B cell (primary cell): Measurements from ENCODE around the gene LRCH3. TPM values are rescaled to one million over a fixed set of nuclear protein-coding genes. Genes with fewer than 3 reads are reported as not detected.

Source experiments
- ATAC-seq: fragments of 200-7000 bp; cut with Tn5 transposase; one replicate; pipeline ENCODE4 v1.10.0; 2021; ENCODE audit warnings: low read depth, mild to moderate bottlenecking, moderate number of reproducible peaks, moderate library complexity
- CTCF ChIA-PET: fragments of 350-600 bp; sonication (Branson Sonifier 250); formaldehyde crosslinking; loops from one replicate; lab custom pipeline; 2021; ENCODE audit warnings: antibody characterized with exemption, inconsistent platforms; lab: Charles Lee
- POLR2A ChIA-PET: fragments of 350-600 bp; sonication (Branson Sonifier 250); formaldehyde crosslinking; loops from one replicate; lab custom pipeline; 2021; ENCODE audit warnings: antibody characterized with exemption; lab: Charles Lee
- DNase-seq: peaks from one replicate; pipeline ENCODE4 v3.0.0; 2013
- H2AFZ ChIP-seq: 2 replicates; pipeline ENCODE4 v1.6.1; 2012; ENCODE audit warnings: mild to moderate bottlenecking, low read depth, low read length; ENCODE audit not compliant: insufficient read depth, poor library complexity, severe bottlenecking
- H3K27ac ChIP-seq, 2 donors: 1 replicate in 1 of 2; 2 replicates in 1 of 2; pipeline ENCODE4 v1.5.1; 2012 to 2013; ENCODE audit warnings: low read length in 2 of 2, mild to moderate bottlenecking in 2 of 2, moderate library complexity in 1 of 2
- H3K27me3 ChIP-seq, 4 experiments: fragments of 200-600 bp in 1 of 4; sonication (generic) in 1 of 4; replicated peaks in 1 of 4; 1 replicate in 2 of 4; 2 replicates in 2 of 4; pipeline versions ENCODE4 v1.6.1 to v1.7.0; 2013 to 2016; ENCODE audit warnings: low read length in 3 of 4, mild to moderate bottlenecking in 2 of 4, mixed read lengths in 1 of 4, moderate library complexity in 1 of 4; ENCODE audit not compliant: insufficient read depth in 4 of 4, control insufficient read depth in 3 of 4; ENCODE audit errors: control extremely low read depth in 1 of 4
- H3K36me3 ChIP-seq, 2 experiments: replicated peaks in 1 of 2; 1 replicate in 1 of 2; 2 replicates in 1 of 2; pipeline versions ENCODE4 v1.6.1 to v1.7.1; 2013; ENCODE audit warnings: low read length in 1 of 2; ENCODE audit not compliant: insufficient read depth in 2 of 2, control insufficient read depth in 1 of 2; ENCODE audit errors: control extremely low read depth in 1 of 2, extremely low read depth in 1 of 2
- H3K4me1 ChIP-seq, 2 donors: fragments of 200-600 bp in 1 of 2; sonication (generic) in 1 of 2; 1 replicate in 1 of 2; 2 replicates in 1 of 2; pipeline versions ENCODE4 v1.5.1 to v1.6.1; 2013 to 2017; ENCODE audit warnings: low read length in 2 of 2; ENCODE audit not compliant: control insufficient read depth in 2 of 2, insufficient read depth in 2 of 2
- H3K4me2 ChIP-seq: replicated peaks from 2 replicates; pipeline ENCODE3; 2012; ENCODE audit warnings: mild to moderate bottlenecking, low read depth, low read length; ENCODE audit not compliant: poor library complexity, severe bottlenecking
- H3K4me3 ChIP-seq, 5 experiments: fragments of 200-600 bp in 1 of 5; sonication (generic) in 1 of 5; 1 replicate in 3 of 5; 2 replicates in 2 of 5; pipeline versions ENCODE4 v1.5.1 to v1.7.0; 2011 to 2016; ENCODE audit warnings: low read length in 4 of 5, mild to moderate bottlenecking in 4 of 5, low read depth in 2 of 5, control low read depth in 1 of 5, moderate library complexity in 1 of 5; ENCODE audit not compliant: insufficient read depth in 1 of 5; ENCODE audit errors: control extremely low read depth in 1 of 5, extremely low read depth in 1 of 5
- H3K79me2 ChIP-seq: fragments of 200-600 bp; sonication (generic); one replicate; pipeline ENCODE4 v1.6.0; 2016; ENCODE audit warnings: low read length; ENCODE audit not compliant: control insufficient read depth, insufficient read depth
- H3K9ac ChIP-seq: fragments of 200-600 bp; sonication (generic); 2 replicates; pipeline ENCODE4 v1.6.1; 2017; ENCODE audit warnings: mild to moderate bottlenecking, low read length, moderate library complexity
- H3K9me3 ChIP-seq, 3 donors: one replicate each; pipeline versions ENCODE4 v1.6.1 to v1.7.1; 2013; ENCODE audit warnings: low read length in 2 of 3; ENCODE audit not compliant: control insufficient read depth in 2 of 3, insufficient read depth in 1 of 3; ENCODE audit errors: control extremely low read depth in 1 of 3
- H4K20me1 ChIP-seq: 2 replicates; pipeline ENCODE4 v1.6.0; 2012; ENCODE audit warnings: mild to moderate bottlenecking, low read length; ENCODE audit not compliant: insufficient read depth, control insufficient read depth, poor library complexity, severe bottlenecking
- H3K27ac Mint-ChIP-seq: one replicate; pipeline ENCODE4 v1.8.0; 2021; ENCODE audit warnings: mixed read lengths
- H3K27me3 Mint-ChIP-seq: one replicate; pipeline ENCODE4 v1.8.0; 2021; ENCODE audit warnings: mixed read lengths
- H3K4me1 Mint-ChIP-seq: one replicate; pipeline ENCODE4 v1.8.0; 2021; ENCODE audit warnings: mixed read lengths
- H3K4me3 Mint-ChIP-seq: one replicate; pipeline ENCODE4 v1.8.0; 2021; ENCODE audit warnings: mixed read lengths
- H3K9me3 Mint-ChIP-seq: one replicate; pipeline ENCODE4 v1.8.0; 2022; ENCODE audit warnings: mixed read lengths; ENCODE audit not compliant: insufficient read depth
- CTCF ChIP-seq: fragments of 200-600 bp; IDR thresholded peaks from one replicate; pipeline ENCODE4 v1.8.0; 2022; ENCODE audit warnings: antibody characterized with exemption, mild to moderate bottlenecking
- EZH2 ChIP-seq: IDR thresholded peaks from 2 replicates; pipeline ENCODE4 v1.6.1; 2012; ENCODE audit warnings: borderline replicate concordance, low read depth, mild to moderate bottlenecking, moderate library complexity, low read length; ENCODE audit not compliant: insufficient read depth, poor library complexity, severe bottlenecking
- WGBS: methylation state at CpG from one replicate; pipeline ENCODE4 v1.1.5; 2013; ENCODE audit warnings: missing lambda C conversion rate; ENCODE audit not compliant: insufficient coverage; 5-methylcytosine and 5-hydroxymethylcytosine counted together
- intact Hi-C: fragments of 100-400 bp; cut with micrococcal nuclease; formaldehyde crosslinking; loops from one replicate; pipeline ENCODE4 v1.10.0; 2022
- polyA plus RNA-seq: library from polyadenylated mRNA; depleted of rRNA; stranded (reverse); fragments of >200 nt; gene quantifications from 2 replicates; pipeline ENCODE4 v1.2.3, GENCODE V29; 2012
- total RNA-seq, 2 donors: library from RNA; stranded (reverse); fragments of 120-200 nt in 1 of 2; gene quantifications; 1 replicate in 1 of 2; 2 replicates in 1 of 2; pipeline versions ENCODE4 v1.2.3 to v1.2.4, GENCODE V29; 2013 to 2022

LRCH3 gene
- total and polyA plus RNA-seq, 2 donors (not counting 1 experiment from before 2014, with no cell fraction given), result 30.1 to 136 TPM

- Mint-ChIP-seq H3K27me3 (no peaks in the 10 kb centered on the region), H3K4me3 (no peak overlapping the region), H3K9me3 (no peaks in the 10 kb centered on the region), H3K4me1 (no peaks in the 10 kb centered on the region), H3K27ac (no peak overlapping the region)
- POLR2A ChIA-PET, result interaction anchor here (0.6 kb wide), 1 partner anchor 108 kb away, joined by 3 read pairs; no protein-coding TSS in a partner anchor
- WGBS, result 94% methylated on average over 3 of the region's 9 CpGs
- H3K9me3 ChIP-seq, result no peaks in the 10 kb centered on the region
- H3K36me3 ChIP-seq, result peaks cover 3 to 8% of the 10 kb centered on the region in 2 experiments
- H4K20me1 ChIP-seq, result no peaks in the 10 kb centered on the region
- DNase-seq, result no peak
- intact Hi-C loops, result no loop called here
- no peak overlapping the region for H2AFZ ChIP-seq
- no peak overlapping the region for H3K27ac ChIP-seq
- CTCF ChIA-PET, result no interaction called here
- no peak overlapping the region for H3K4me3 ChIP-seq
- no peaks in the 10 kb centered on the region for H3K27me3 ChIP-seq
- ATAC-seq, result no peak
- H3K4me2 ChIP-seq, result no peak overlapping the region
- H3K79me2 ChIP-seq, result no peaks in the 10 kb centered on the region
- no peak overlapping the region for H3K9ac ChIP-seq
- no peaks in the 10 kb centered on the region for H3K4me1 ChIP-seq
- TF ChIP-seq EZH2, result no peak
- no peak for TF ChIP-seq CTCF
These were observed 98.3 kb downstream of the LRCH3 start for GRCh38 chr3:197889204-197889930.

GRCh38 chr3:197890693-197891092, 99.6 kb downstream of the LRCH3 start:
- 92% methylated on average over 3 of the region's 4 CpGs for WGBS
- H3K27ac Mint-ChIP-seq, result no peak overlapping the region

More at GRCh38 chr3:197890693-197891092, 99.6 kb downstream of the LRCH3 start:
- Mint-ChIP-seq H3K4me3 (no peak overlapping the region), H3K4me1 (no peaks in the 10 kb centered on the region), H3K9me3 (no peaks in the 10 kb centered on the region), H3K27me3 (no peaks in the 10 kb centered on the region)
- DNase-seq (no peak), ATAC-seq (no peak)
- Histone ChIP-seq H4K20me1 (no peaks in the 10 kb centered on the region), H3K4me3 (no peak overlapping the region), H2AFZ (no peak overlapping the region), H3K79me2 (no peaks in the 10 kb centered on the region), H3K27me3 (no peaks in the 10 kb centered on the region), H3K4me1 (no peaks in the 10 kb centered on the region), H3K9me3 (no peaks in the 10 kb centered on the region), H3K9ac (no peak overlapping the region), H3K27ac (no peak overlapping the region), H3K36me3 (peaks cover under 1 to 1% of the 10 kb centered on the region in 2 experiments), H3K4me2 (no peak overlapping the region)
- ChIA-PET CTCF (interaction anchor here (1.0 kb wide), 1 partner anchor 15 kb away, joined by 3 read pairs; no protein-coding TSS in a partner anchor), POLR2A (no interaction called here)
- intact Hi-C loops, result no loop called here
- no peak for TF ChIP-seq CTCF
- TF ChIP-seq EZH2, result no peak
